GM23338 (cell line): ENCODE results near the gene MAP2K5. TPM values are rescaled to one million over a fixed set of nuclear protein-coding genes. Genes with fewer than 3 reads are reported as not detected.

Experiments used
- ATAC-seq: fragments of 200-7000 bp; cut with Tn5 transposase; 3 replicates; pipeline ENCODE4 v1.9.1; 2020
- DNase-seq: peaks from one replicate; pipeline ENCODE4 v3.0.0-alpha.2; 2015; ENCODE audit warnings: low spot score
- H2AFZ ChIP-seq: fragments of 200-600 bp; sonication (generic); 2 replicates; pipeline ENCODE4 v1.8.0; 2016; ENCODE audit warnings: antibody characterized with exemption, mild to moderate bottlenecking, moderate library complexity
- H3F3A ChIP-seq: fragments of 200-600 bp; sonication (generic); replicated peaks from 2 replicates; pipeline ENCODE4 v1.8.0; 2017; ENCODE audit warnings: antibody characterized with exemption, mixed run types, low read depth
- H3K27ac ChIP-seq: fragments of 200-600 bp; sonication (generic); 2 replicates; pipeline ENCODE4 v1.6.1; 2016; ENCODE audit warnings: low read depth
- H3K27me3 ChIP-seq: fragments of 200-600 bp; sonication (generic); 2 replicates; pipeline ENCODE4 v1.8.0; 2016; ENCODE audit warnings: mild to moderate bottlenecking, mixed run types, moderate library complexity; ENCODE audit not compliant: insufficient read depth
- H3K36me3 ChIP-seq: fragments of 200-600 bp; sonication (generic); 2 replicates; pipeline ENCODE4 v1.8.0; 2016; ENCODE audit warnings: mild to moderate bottlenecking; ENCODE audit not compliant: insufficient read depth
- H3K4me1 ChIP-seq: fragments of 200-600 bp; sonication (generic); 2 replicates; pipeline ENCODE4 v1.8.0; 2016; ENCODE audit warnings: mild to moderate bottlenecking, moderate library complexity; ENCODE audit not compliant: insufficient read depth
- H3K4me2 ChIP-seq: fragments of 200-600 bp; sonication (generic); 2 replicates; pipeline ENCODE4 v1.7.1; 2017; ENCODE audit warnings: mixed run types
- H3K4me3 ChIP-seq: fragments of 200-600 bp; sonication (generic); 2 replicates; pipeline ENCODE4 v1.6.1; 2016; ENCODE audit warnings: mixed run types
- H3K79me2 ChIP-seq: fragments of 200-600 bp; sonication (generic); replicated peaks from 2 replicates; pipeline ENCODE4 v1.8.0; 2017; ENCODE audit warnings: mild to moderate bottlenecking; ENCODE audit not compliant: insufficient read depth
- H3K9me2 ChIP-seq: fragments of 200-600 bp; sonication (generic); 2 replicates; pipeline ENCODE4 v1.8.0; 2017; ENCODE audit not compliant: insufficient read depth
- H4K20me1 ChIP-seq: fragments of 200-600 bp; sonication (generic); replicated peaks from 2 replicates; pipeline ENCODE4 v1.8.0; 2017; ENCODE audit warnings: mild to moderate bottlenecking; ENCODE audit not compliant: insufficient read depth
- H3K27ac Mint-ChIP-seq: 2 replicates; pipeline ENCODE4 v1.8.0; 2020; ENCODE audit warnings: inconsistent platforms, mild to moderate bottlenecking, moderate library complexity, mixed read lengths
- H3K27me3 Mint-ChIP-seq: 3 replicates; pipeline ENCODE4 v1.8.0; 2022; ENCODE audit warnings: low read depth, mild to moderate bottlenecking, moderate library complexity, mixed read lengths, inconsistent platforms; ENCODE audit not compliant: insufficient read depth, poor library complexity
- H3K36me3 Mint-ChIP-seq: 3 replicates; pipeline ENCODE4 v1.8.0; 2021; ENCODE audit warnings: low read depth, mild to moderate bottlenecking, inconsistent platforms, moderate library complexity, mixed read lengths
- H3K4me1 Mint-ChIP-seq: 3 replicates; pipeline ENCODE4 v1.8.0; 2020; ENCODE audit warnings: mild to moderate bottlenecking, inconsistent platforms, mixed read lengths
- H3K4me3 Mint-ChIP-seq: 3 replicates; pipeline ENCODE4 v1.8.0; 2021; ENCODE audit warnings: moderate library complexity, mild to moderate bottlenecking, inconsistent platforms, mixed read lengths
- H3K9me3 Mint-ChIP-seq: 3 replicates; pipeline ENCODE4 v1.8.0; 2020; ENCODE audit warnings: moderate library complexity, mild to moderate bottlenecking, inconsistent platforms, mixed read lengths
- CREB1 ChIP-seq: fragments of 250-450 bp; sonication (Bioruptor Pico); IDR thresholded peaks from 2 replicates; pipeline ENCODE4 v1.5.0; 2020; ENCODE audit warnings: low read depth, mild to moderate bottlenecking, moderate library complexity
- EZH2 ChIP-seq: fragments of 200-600 bp; sonication (generic); IDR thresholded peaks from one replicate; pipeline ENCODE4 v1.8.0; 2017; ENCODE audit warnings: antibody characterized with exemption, mild to moderate bottlenecking, low read depth; ENCODE audit not compliant: unreplicated experiment
- EZH2phosphoT487 ChIP-seq: fragments of 200-600 bp; sonication (generic); IDR thresholded peaks from one replicate; pipeline ENCODE4 v1.8.1; 2018; ENCODE audit warnings: antibody characterized with exemption; ENCODE audit not compliant: unreplicated experiment
- JUNB ChIP-seq: IDR thresholded peaks from one replicate; pipeline ENCODE4 v1.6.1; 2016; ENCODE audit warnings: antibody characterized with exemption; ENCODE audit not compliant: unreplicated experiment
- NANOG ChIP-seq: IDR thresholded peaks from 2 replicates; pipeline ENCODE4 v1.6.1; 2016; ENCODE audit warnings: antibody characterized with exemption, borderline replicate concordance
- POLR2AphosphoS5 ChIP-seq: IDR thresholded peaks from 2 replicates; pipeline ENCODE4 v1.6.1; 2016; ENCODE audit warnings: antibody characterized with exemption, low read depth
- STAT1 ChIP-seq: IDR thresholded peaks from one replicate; pipeline ENCODE4 v1.6.1; 2016; ENCODE audit warnings: antibody characterized with exemption; ENCODE audit not compliant: unreplicated experiment
- ZNF114 ChIP-seq: fragments of 250-450 bp; sonication (Bioruptor Pico); IDR thresholded peaks from 2 replicates; pipeline ENCODE4 v1.5.0; 2020; ENCODE audit warnings: mild to moderate bottlenecking, moderate library complexity
- ZNF331 ChIP-seq: fragments of 250-450 bp; sonication (Bioruptor Pico); IDR thresholded peaks from 2 replicates; pipeline ENCODE4 v1.5.0; 2020; ENCODE audit warnings: low read depth, mild to moderate bottlenecking, moderate library complexity
- polyA plus RNA-seq: library from polyadenylated mRNA; unstranded; fragments of >200 nt; fragmentation: Nextera tagmentation; extraction: Ambion mirVana; gene quantifications from 2 replicates; pipeline ENCODE4 v1.2.1, GENCODE V29; 2016
- total RNA-seq: library from RNA; depleted of rRNA; stranded (reverse); fragments of >200 nt; shearing (Covaris generic); gene quantifications from 2 replicates; pipeline ENCODE4 v1.2.3, GENCODE V29; 2014
- TF ChIP-seq, protein P1 (sequence below), 2 experiments: fragments of 200-600 bp in 1 of 2; sonication (generic) in 1 of 2; conservative IDR thresholded peaks; 2 replicates each; pipeline versions ENCODE4 v1.5.1 to v1.6.1; 2016 to 2017; ENCODE audit warnings: antibody characterized with exemption in 2 of 2, low read depth in 2 of 2, mild to moderate bottlenecking in 2 of 2, moderate library complexity in 1 of 2
- TF ChIP-seq, protein P2 (sequence below): IDR thresholded peaks from one replicate; pipeline ENCODE4 v1.6.1; 2018; ENCODE audit warnings: antibody characterized with exemption; ENCODE audit not compliant: unreplicated experiment
- TF ChIP-seq, protein P3 (sequence below): fragments of 250-450 bp; sonication (Bioruptor Pico); IDR thresholded peaks from 2 replicates; pipeline ENCODE4 v1.5.0; 2020; ENCODE audit warnings: mild to moderate bottlenecking, moderate library complexity
- TF ChIP-seq, protein P4 (sequence below): IDR thresholded peaks from 2 replicates; pipeline ENCODE4 v1.6.1; 2016; ENCODE audit warnings: antibody characterized with exemption

MAP2K5 gene
- total and polyA plus RNA-seq, 2 experiments from 2014 or later = 6.5 to 13.6 TPM

DNA sequence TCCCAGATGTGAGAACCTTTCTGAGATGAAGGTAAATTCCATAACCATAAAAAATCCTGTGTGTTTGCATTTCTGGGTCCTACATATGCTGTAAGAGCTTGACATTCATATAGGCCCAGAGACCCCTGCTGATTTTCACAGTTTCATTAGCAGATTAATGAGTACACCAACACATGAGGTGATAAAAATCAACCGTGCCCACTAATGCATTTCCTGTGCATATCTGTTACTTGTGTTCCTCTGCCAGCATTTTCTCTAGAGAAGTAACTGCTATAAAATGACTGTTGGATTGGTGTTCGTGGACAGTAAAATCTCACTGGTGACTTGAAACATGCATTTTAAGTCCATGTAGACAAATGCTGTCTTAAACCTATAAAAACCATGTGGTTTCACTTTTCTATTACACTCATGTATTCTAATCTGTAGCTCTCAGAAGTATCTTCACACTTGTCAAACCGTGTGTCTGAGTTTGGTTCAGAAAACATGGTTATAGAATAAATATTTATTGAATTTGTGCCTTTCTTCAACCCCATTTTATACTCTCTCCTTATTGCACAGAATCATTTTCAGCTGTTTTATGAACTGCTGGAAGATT lies 14.6 kb downstream of the MAP2K5 start:
- no peaks in the 10 kb centered on the region for H3K27me3 ChIP-seq
- H3K9me3 Mint-ChIP-seq = peaks cover 4% of the 10 kb centered on the region; the same call in 2 of the 3 replicates
- no peaks in the 10 kb centered on the region for H3K9me2 ChIP-seq
- H3F3A ChIP-seq = no peaks in the 10 kb centered on the region
- no peaks in the 10 kb centered on the region; the same call in 1 of the 2 replicates for H3K79me2 ChIP-seq
- peaks cover 6% of the 10 kb centered on the region; the same call in 2 of the 3 replicates for H3K36me3 Mint-ChIP-seq
- peaks cover 1% of the 10 kb centered on the region for H3K27me3 Mint-ChIP-seq
- peaks cover 11% of the 10 kb centered on the region for H3K4me1 ChIP-seq
- no peak overlapping the region for H3K4me2 ChIP-seq
- no peak for DNase-seq
- no peak for TF ChIP-seq ZNF114 (CRISPR knock-in tag)
- no peak for TF ChIP-seq EZH2
- TF ChIP-seq, protein P1, sequence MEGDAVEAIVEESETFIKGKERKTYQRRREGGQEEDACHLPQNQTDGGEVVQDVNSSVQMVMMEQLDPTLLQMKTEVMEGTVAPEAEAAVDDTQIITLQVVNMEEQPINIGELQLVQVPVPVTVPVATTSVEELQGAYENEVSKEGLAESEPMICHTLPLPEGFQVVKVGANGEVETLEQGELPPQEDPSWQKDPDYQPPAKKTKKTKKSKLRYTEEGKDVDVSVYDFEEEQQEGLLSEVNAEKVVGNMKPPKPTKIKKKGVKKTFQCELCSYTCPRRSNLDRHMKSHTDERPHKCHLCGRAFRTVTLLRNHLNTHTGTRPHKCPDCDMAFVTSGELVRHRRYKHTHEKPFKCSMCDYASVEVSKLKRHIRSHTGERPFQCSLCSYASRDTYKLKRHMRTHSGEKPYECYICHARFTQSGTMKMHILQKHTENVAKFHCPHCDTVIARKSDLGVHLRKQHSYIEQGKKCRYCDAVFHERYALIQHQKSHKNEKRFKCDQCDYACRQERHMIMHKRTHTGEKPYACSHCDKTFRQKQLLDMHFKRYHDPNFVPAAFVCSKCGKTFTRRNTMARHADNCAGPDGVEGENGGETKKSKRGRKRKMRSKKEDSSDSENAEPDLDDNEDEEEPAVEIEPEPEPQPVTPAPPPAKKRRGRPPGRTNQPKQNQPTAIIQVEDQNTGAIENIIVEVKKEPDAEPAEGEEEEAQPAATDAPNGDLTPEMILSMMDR (conservative IDR thresholded peaks at IDR 0.05; ENCODE audit: low read depth in 2 of 2) = no peak
- TF ChIP-seq ZNF331 (CRISPR knock-in tag) = no peak
- TF ChIP-seq, protein P2, sequence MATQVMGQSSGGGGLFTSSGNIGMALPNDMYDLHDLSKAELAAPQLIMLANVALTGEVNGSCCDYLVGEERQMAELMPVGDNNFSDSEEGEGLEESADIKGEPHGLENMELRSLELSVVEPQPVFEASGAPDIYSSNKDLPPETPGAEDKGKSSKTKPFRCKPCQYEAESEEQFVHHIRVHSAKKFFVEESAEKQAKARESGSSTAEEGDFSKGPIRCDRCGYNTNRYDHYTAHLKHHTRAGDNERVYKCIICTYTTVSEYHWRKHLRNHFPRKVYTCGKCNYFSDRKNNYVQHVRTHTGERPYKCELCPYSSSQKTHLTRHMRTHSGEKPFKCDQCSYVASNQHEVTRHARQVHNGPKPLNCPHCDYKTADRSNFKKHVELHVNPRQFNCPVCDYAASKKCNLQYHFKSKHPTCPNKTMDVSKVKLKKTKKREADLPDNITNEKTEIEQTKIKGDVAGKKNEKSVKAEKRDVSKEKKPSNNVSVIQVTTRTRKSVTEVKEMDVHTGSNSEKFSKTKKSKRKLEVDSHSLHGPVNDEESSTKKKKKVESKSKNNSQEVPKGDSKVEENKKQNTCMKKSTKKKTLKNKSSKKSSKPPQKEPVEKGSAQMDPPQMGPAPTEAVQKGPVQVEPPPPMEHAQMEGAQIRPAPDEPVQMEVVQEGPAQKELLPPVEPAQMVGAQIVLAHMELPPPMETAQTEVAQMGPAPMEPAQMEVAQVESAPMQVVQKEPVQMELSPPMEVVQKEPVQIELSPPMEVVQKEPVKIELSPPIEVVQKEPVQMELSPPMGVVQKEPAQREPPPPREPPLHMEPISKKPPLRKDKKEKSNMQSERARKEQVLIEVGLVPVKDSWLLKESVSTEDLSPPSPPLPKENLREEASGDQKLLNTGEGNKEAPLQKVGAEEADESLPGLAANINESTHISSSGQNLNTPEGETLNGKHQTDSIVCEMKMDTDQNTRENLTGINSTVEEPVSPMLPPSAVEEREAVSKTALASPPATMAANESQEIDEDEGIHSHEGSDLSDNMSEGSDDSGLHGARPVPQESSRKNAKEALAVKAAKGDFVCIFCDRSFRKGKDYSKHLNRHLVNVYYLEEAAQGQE = no peak
- no peak for TF ChIP-seq JUNB
- TF ChIP-seq, protein P3, sequence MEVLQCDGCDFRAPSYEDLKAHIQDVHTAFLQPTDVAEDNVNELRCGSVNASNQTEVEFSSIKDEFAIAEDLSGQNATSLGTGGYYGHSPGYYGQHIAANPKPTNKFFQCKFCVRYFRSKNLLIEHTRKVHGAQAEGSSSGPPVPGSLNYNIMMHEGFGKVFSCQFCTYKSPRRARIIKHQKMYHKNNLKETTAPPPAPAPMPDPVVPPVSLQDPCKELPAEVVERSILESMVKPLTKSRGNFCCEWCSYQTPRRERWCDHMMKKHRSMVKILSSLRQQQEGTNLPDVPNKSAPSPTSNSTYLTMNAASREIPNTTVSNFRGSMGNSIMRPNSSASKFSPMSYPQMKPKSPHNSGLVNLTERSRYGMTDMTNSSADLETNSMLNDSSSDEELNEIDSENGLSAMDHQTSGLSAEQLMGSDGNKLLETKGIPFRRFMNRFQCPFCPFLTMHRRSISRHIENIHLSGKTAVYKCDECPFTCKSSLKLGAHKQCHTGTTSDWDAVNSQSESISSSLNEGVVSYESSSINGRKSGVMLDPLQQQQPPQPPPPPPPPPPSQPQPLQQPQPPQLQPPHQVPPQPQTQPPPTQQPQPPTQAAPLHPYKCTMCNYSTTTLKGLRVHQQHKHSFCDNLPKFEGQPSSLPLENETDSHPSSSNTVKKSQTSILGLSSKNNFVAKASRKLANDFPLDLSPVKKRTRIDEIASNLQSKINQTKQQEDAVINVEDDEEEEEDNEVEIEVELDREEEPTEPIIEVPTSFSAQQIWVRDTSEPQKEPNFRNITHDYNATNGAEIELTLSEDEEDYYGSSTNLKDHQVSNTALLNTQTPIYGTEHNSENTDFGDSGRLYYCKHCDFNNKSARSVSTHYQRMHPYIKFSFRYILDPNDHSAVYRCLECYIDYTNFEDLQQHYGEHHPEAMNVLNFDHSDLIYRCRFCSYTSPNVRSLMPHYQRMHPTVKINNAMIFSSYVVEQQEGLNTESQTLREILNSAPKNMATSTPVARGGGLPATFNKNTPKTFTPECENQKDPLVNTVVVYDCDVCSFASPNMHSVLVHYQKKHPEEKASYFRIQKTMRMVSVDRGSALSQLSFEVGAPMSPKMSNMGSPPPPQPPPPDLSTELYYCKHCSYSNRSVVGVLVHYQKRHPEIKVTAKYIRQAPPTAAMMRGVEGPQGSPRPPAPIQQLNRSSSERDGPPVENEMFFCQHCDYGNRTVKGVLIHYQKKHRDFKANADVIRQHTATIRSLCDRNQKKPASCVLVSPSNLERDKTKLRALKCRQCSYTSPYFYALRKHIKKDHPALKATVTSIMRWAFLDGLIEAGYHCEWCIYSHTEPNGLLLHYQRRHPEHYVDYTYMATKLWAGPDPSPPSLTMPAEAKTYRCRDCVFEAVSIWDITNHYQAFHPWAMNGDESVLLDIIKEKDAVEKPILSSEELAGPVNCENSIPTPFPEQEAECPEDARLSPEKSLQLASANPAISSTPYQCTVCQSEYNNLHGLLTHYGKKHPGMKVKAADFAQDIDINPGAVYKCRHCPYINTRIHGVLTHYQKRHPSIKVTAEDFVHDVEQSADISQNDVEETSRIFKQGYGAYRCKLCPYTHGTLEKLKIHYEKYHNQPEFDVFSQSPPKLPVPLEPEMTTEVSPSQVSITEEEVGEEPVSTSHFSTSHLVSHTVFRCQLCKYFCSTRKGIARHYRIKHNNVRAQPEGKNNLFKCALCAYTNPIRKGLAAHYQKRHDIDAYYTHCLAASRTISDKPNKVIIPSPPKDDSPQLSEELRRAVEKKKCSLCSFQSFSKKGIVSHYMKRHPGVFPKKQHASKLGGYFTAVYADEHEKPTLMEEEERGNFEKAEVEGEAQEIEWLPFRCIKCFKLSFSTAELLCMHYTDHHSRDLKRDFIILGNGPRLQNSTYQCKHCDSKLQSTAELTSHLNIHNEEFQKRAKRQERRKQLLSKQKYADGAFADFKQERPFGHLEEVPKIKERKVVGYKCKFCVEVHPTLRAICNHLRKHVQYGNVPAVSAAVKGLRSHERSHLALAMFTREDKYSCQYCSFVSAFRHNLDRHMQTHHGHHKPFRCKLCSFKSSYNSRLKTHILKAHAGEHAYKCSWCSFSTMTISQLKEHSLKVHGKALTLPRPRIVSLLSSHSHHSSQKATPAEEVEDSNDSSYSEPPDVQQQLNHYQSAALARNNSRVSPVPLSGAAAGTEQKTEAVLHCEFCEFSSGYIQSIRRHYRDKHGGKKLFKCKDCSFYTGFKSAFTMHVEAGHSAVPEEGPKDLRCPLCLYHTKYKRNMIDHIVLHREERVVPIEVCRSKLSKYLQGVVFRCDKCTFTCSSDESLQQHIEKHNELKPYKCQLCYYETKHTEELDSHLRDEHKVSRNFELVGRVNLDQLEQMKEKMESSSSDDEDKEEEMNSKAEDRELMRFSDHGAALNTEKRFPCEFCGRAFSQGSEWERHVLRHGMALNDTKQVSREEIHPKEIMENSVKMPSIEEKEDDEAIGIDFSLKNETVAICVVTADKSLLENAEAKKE (CRISPR knock-in tag) = no peak
- no peak for TF ChIP-seq EZH2phosphoT487
- TF ChIP-seq CREB1 = no peak
- no peak for TF ChIP-seq STAT1
- no peak for TF ChIP-seq POLR2AphosphoS5
- TF ChIP-seq NANOG = no peak
- TF ChIP-seq, protein P4, sequence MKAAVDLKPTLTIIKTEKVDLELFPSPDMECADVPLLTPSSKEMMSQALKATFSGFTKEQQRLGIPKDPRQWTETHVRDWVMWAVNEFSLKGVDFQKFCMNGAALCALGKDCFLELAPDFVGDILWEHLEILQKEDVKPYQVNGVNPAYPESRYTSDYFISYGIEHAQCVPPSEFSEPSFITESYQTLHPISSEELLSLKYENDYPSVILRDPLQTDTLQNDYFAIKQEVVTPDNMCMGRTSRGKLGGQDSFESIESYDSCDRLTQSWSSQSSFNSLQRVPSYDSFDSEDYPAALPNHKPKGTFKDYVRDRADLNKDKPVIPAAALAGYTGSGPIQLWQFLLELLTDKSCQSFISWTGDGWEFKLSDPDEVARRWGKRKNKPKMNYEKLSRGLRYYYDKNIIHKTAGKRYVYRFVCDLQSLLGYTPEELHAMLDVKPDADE = no peak
- H2AFZ ChIP-seq = no peak overlapping the region
- H3K27ac Mint-ChIP-seq = no peak overlapping the region
- no peaks in the 10 kb centered on the region for H3K36me3 ChIP-seq
- H4K20me1 ChIP-seq = 0 out of 2 replicates have a peak, but pooled peaks cover 3% of the 10 kb centered on the region
- no peak overlapping the region for H3K4me3 Mint-ChIP-seq
- H3K4me3 ChIP-seq = no peak overlapping the region
- no peak for ATAC-seq
- H3K27ac ChIP-seq = no peak overlapping the region
- peaks cover 15% of the 10 kb centered on the region for H3K4me1 Mint-ChIP-seq
